Neural cell (in vitro differentiated cells): ENCODE results near the gene RNASEH2C. TPM values are rescaled to one million over a fixed set of nuclear protein-coding genes. Genes with fewer than 3 reads are reported as not detected.

ENCODE experiments used
- H2AFZ ChIP-seq: fragments of 200-600, 300-800 bp; sonication (generic), shearing (Covaris generic); 2 replicates; pipeline ENCODE4 v1.6.0; 2014; ENCODE audit warnings: low read depth, mild to moderate bottlenecking, antibody characterized with exemption, low read length, moderate library complexity
- H3F3A ChIP-seq: fragments of 200-600 bp; shearing (Covaris generic); 2 replicates; pipeline ENCODE4 v1.6.1; 2016; ENCODE audit warnings: mild to moderate bottlenecking, moderate library complexity, mixed read lengths, antibody characterized with exemption, low read length; ENCODE audit not compliant: insufficient read depth, poor library complexity, severe bottlenecking
- H3K27ac ChIP-seq: fragments of 200-600, 300-800 bp; sonication (generic), shearing (Covaris generic); 2 replicates; pipeline ENCODE4 v1.5.1; 2014; ENCODE audit warnings: mild to moderate bottlenecking, low read length, moderate library complexity
- H3K27me3 ChIP-seq: fragments of 300-800, 200-600 bp; sonication (generic), shearing (Covaris generic); 2 replicates; pipeline ENCODE4 v1.6.0; 2014; ENCODE audit warnings: mild to moderate bottlenecking, low read depth, low read length, moderate library complexity; ENCODE audit not compliant: insufficient read depth
- H3K36me3 ChIP-seq: fragments of 300-800, 200-600 bp; sonication (generic), shearing (Covaris generic); 2 replicates; pipeline ENCODE4 v1.5.1; 2014; ENCODE audit warnings: mild to moderate bottlenecking, antibody characterized with exemption, low read length, moderate library complexity; ENCODE audit not compliant: insufficient read depth
- H3K4me2 ChIP-seq: fragments of 300-800, 200-600 bp; sonication (generic), shearing (Covaris generic); 2 replicates; pipeline ENCODE4 v1.6.0; 2014; ENCODE audit warnings: mild to moderate bottlenecking, low read length
- H3K4me3 ChIP-seq: fragments of 300-800, 200-600 bp; sonication (generic), shearing (Covaris generic); 2 replicates; pipeline ENCODE4 v1.5.1; 2014; ENCODE audit warnings: mild to moderate bottlenecking, low read length, moderate library complexity
- H3K79me2 ChIP-seq: fragments of 200-600 bp; shearing (Covaris generic); replicated peaks from 2 replicates; pipeline ENCODE4 v1.6.0; 2014; ENCODE audit warnings: mild to moderate bottlenecking, low read length, moderate library complexity; ENCODE audit not compliant: insufficient read depth
- H3K9ac ChIP-seq: fragments of 300-800, 200-600 bp; sonication (generic), shearing (Covaris generic); 2 replicates; pipeline ENCODE4 v1.6.1; 2016; ENCODE audit warnings: mild to moderate bottlenecking, low read length, mixed read lengths
- H3K9me2 ChIP-seq: fragments of 200-600 bp; shearing (Covaris generic); 2 replicates; pipeline ENCODE4 v1.6.1; 2016; ENCODE audit warnings: mild to moderate bottlenecking, low read length, mixed read lengths; ENCODE audit not compliant: insufficient read depth
- H3K9me3 ChIP-seq: fragments of 200-600, 300-800 bp; sonication (generic), shearing (Covaris generic); 2 replicates; pipeline ENCODE4 v1.6.1; 2016; ENCODE audit warnings: mild to moderate bottlenecking, mixed run types, low read length, moderate library complexity, mixed read lengths
- H4K20me1 ChIP-seq: fragments of 200-600 bp; shearing (Covaris generic); 2 replicates; pipeline ENCODE4 v1.6.1; 2016; ENCODE audit warnings: mild to moderate bottlenecking, mixed run types; ENCODE audit not compliant: insufficient read depth
- CTCF ChIP-seq: fragments of 450-650 bp; IDR thresholded peaks from 2 replicates; pipeline ENCODE4 v1.5.1; 2014; ENCODE audit warnings: antibody characterized with exemption, mild to moderate bottlenecking, moderate library complexity; ENCODE audit not compliant: poor library complexity, severe bottlenecking
- EP300 ChIP-seq: fragments of 450-650 bp; conservative IDR thresholded peaks from 2 replicates; pipeline ENCODE4 v1.6.1; 2014; ENCODE audit warnings: antibody characterized with exemption, mild to moderate bottlenecking, moderate library complexity; ENCODE audit not compliant: poor library complexity, severe bottlenecking
- EZH2 ChIP-seq: fragments of 200-600, 300-800 bp; shearing (Covaris generic), sonication (generic); IDR thresholded peaks from 2 replicates; pipeline ENCODE4 v1.6.1; 2014; ENCODE audit warnings: antibody characterized with exemption, low read length, borderline replicate concordance, mild to moderate bottlenecking; ENCODE audit not compliant: insufficient read depth, poor library complexity, severe bottlenecking
- MXI1 ChIP-seq: fragments of 450-650 bp; conservative IDR thresholded peaks from 2 replicates; pipeline ENCODE4 v1.6.1; 2014; ENCODE audit warnings: antibody characterized with exemption, mild to moderate bottlenecking; ENCODE audit not compliant: poor library complexity, severe bottlenecking
- POLR2AphosphoS5 ChIP-seq: IDR thresholded peaks from 2 replicates; pipeline ENCODE4 v1.6.1; 2012
- RAD21 ChIP-seq: fragments of 450-650 bp; conservative IDR thresholded peaks from 2 replicates; pipeline ENCODE4 v1.6.1; 2014; ENCODE audit warnings: antibody characterized with exemption, mild to moderate bottlenecking, moderate library complexity
- REST ChIP-seq: IDR thresholded peaks from 2 replicates; pipeline ENCODE4 v1.6.1; 2012; ENCODE audit warnings: borderline replicate concordance
- SMC3 ChIP-seq: fragments of 450-650 bp; conservative IDR thresholded peaks from 2 replicates; pipeline ENCODE4 v1.6.1; 2014; ENCODE audit warnings: antibody characterized with exemption, mild to moderate bottlenecking, moderate library complexity; ENCODE audit not compliant: poor library complexity
- TAF1 ChIP-seq: IDR thresholded peaks from 2 replicates; pipeline ENCODE4 v1.6.1; 2012; ENCODE audit warnings: low read depth
- polyA plus RNA-seq: library from polyadenylated mRNA; depleted of rRNA; stranded (reverse); fragments of >200 nt; gene quantifications from 2 replicates; pipeline ENCODE4 v1.2.3, GENCODE V29; 2014

The RNASEH2C gene
- polyA plus RNA-seq, 1 donor from 2014 or later = 38.4 TPM

GRCh38 chr11:65718964-65719492 lies 1.6 kb downstream of the RNASEH2C start:
- H3K36me3 ChIP-seq = peaks cover 18% of the 10 kb centered on the region
- TF ChIP-seq EZH2 (no peak), REST (no peak), RAD21 (no peak), POLR2AphosphoS5 (no peak), EP300 (no peak), TAF1 (no peak), SMC3 (no peak), MXI1 (no peak), CTCF (no peak)
- no peaks in the 10 kb centered on the region for H3K27me3 ChIP-seq
- no peaks in the 10 kb centered on the region for H3K9me2 ChIP-seq
- H3F3A ChIP-seq = no peaks in the 10 kb centered on the region
- H3K27ac ChIP-seq = no peak overlapping the region
- peak overlapping the region; percentile 23 for H3K9ac ChIP-seq
- H3K4me3 ChIP-seq = peak overlapping the region; percentile 97
- no peaks in the 10 kb centered on the region for H4K20me1 ChIP-seq
- no peaks in the 10 kb centered on the region for H3K9me3 ChIP-seq
- peaks cover 2% of the 10 kb centered on the region for H3K79me2 ChIP-seq
- no peak overlapping the region for H2AFZ ChIP-seq
- H3K4me2 ChIP-seq = no peak overlapping the region

GRCh38 chr11:65718531-65718930 lies 2.1 kb downstream of the RNASEH2C start:
- no peak overlapping the region for H3K27ac ChIP-seq
- no peak overlapping the region for H3K4me2 ChIP-seq
- H3K9ac ChIP-seq = no peak overlapping the region
- H3F3A ChIP-seq = no peaks in the 10 kb centered on the region
- TF ChIP-seq MXI1 (no peak), SMC3 (no peak), CTCF (no peak), RAD21 (no peak), POLR2AphosphoS5 (no peak), EP300 (no peak), TAF1 (no peak), REST (no peak), EZH2 (no peak)
- H3K27me3 ChIP-seq = no peaks in the 10 kb centered on the region
- peak overlapping the region; percentile 97 for H3K4me3 ChIP-seq
- no peaks in the 10 kb centered on the region for H4K20me1 ChIP-seq
- peaks cover 18% of the 10 kb centered on the region for H3K36me3 ChIP-seq
- H3K9me3 ChIP-seq = no peaks in the 10 kb centered on the region
- H2AFZ ChIP-seq = no peak overlapping the region
- no peaks in the 10 kb centered on the region for H3K9me2 ChIP-seq
- H3K79me2 ChIP-seq = peaks cover 4% of the 10 kb centered on the region
